EH (cell line): Measurements from ENCODE around the gene CCDC40.

ENCODE experiments used
- DNase-seq: peaks from one replicate; pipeline ENCODE4 v3.0.0-alpha.2; 2015; ENCODE audit warnings: low read depth

CCDC40 gene

GRCh38 chr17:80018917-80019651 is 17.4 kb upstream of the CCDC40 start:
- no peak for DNase-seq

- DNase-seq = no peak
Observed at GRCh38 chr17:80021600-80021999, 14.8 kb upstream of the CCDC40 start.

GRCh38 chr17:80023481-80024205 is 12.8 kb upstream of the CCDC40 start:
- DNase-seq = no peak

GRCh38 chr17:80024206-80024972 is 12.1 kb upstream of the CCDC40 start:
- no peak for DNase-seq

- no peak for DNase-seq
Observed at GRCh38 chr17:80025140-80025539, 11.3 kb upstream of the CCDC40 start.

- no peak for DNase-seq
Observed at GRCh38 chr17:80025796-80026195, 10.6 kb upstream of the CCDC40 start.

- no peak for DNase-seq
Observed at GRCh38 chr17:80026359-80027042, 9.9 kb upstream of the CCDC40 start.

GRCh38 chr17:80027043-80027435 is 9.4 kb upstream of the CCDC40 start:
- DNase-seq = no peak

- no peak for DNase-seq
Observed at GRCh38 chr17:80028030-80028429, 8.4 kb upstream of the CCDC40 start.

- DNase-seq = peak; percentile 84
Observed at GRCh38 chr17:80029258-80029974, 7.0 kb upstream of the CCDC40 start.

- no peak for DNase-seq
Observed at GRCh38 chr17:80030730-80031410, 5.6 kb upstream of the CCDC40 start.

GRCh38 chr17:80031691-80032430 is 4.6 kb upstream of the CCDC40 start:
- no peak for DNase-seq

- no peak for DNase-seq
Observed at GRCh38 chr17:80032614-80033171, 3.7 kb upstream of the CCDC40 start.

GRCh38 chr17:80033840-80034239 is 2.6 kb upstream of the CCDC40 start:
- DNase-seq = no peak

- peak; percentile 53 for DNase-seq
Observed at GRCh38 chr17:80034791-80035686, 1.4 kb upstream of the CCDC40 start.

- DNase-seq = no peak
Observed at GRCh38 chr17:80035687-80035936, 830 bp upstream of the CCDC40 start, which contains the start of gene TBC1D16. Gene TBC1D16, minus strand, starts transcription at chr17:80035872. Its CDS starts 22,325 bp downstream, at chr17:80013547.

GRCh38 chr17:80036715-80037477 is 454 bp downstream of the CCDC40 start:
- peak; percentile 53 for DNase-seq

GRCh38 chr17:80043963-80044362 is 7.5 kb downstream of the CCDC40 start:
- no peak for DNase-seq
